ENCODE results near the gene SLC6A4. TPM values are rescaled to one million over a fixed set of nuclear protein-coding genes. Genes with fewer than 3 reads are reported as not detected.

SLC6A4 gene
- total and polyA plus RNA-seq, 4 donors = 0.05 to 0.70 TPM; not detected in 2

GRCh38 chr17:30222251-30222650 is 13.2 kb downstream of the SLC6A4 start:
- H3K27me3 ChIP-seq (ENCODE audit: control insufficient read depth in 4 of 4, insufficient read depth in 4 of 4, low read length in 3 of 4) = no peaks in the 10 kb centered on the region
- no peaks in the 10 kb centered on the region for H3K9me3 ChIP-seq (ENCODE audit: control insufficient read depth in 4 of 4, low read length in 3 of 4)
- no peaks in the 10 kb centered on the region for H3K36me3 ChIP-seq (ENCODE audit: control insufficient read depth in 4 of 4, insufficient read depth in 3 of 4, low read depth in 1 of 4, low read length in 3 of 4)
- no peak overlapping the region for H3K4me3 ChIP-seq (ENCODE audit: low read depth in 1 of 3, low read length in 3 of 3)
- no peak for DNase-seq (ENCODE audit: low spot score)
- no peak overlapping the region for H3K9ac ChIP-seq (ENCODE audit: low read depth in 1 of 2, low read length in 2 of 2)
- no peak overlapping the region for H3K27ac ChIP-seq (ENCODE audit: low read depth in 1 of 2, low read length in 2 of 2)
- peaks cover 3 to 13% (median 11%) of the 10 kb centered on the region in 4 donors for H3K4me1 ChIP-seq (ENCODE audit: control insufficient read depth in 4 of 4, insufficient read depth in 4 of 4, low read length in 3 of 4)
- 93% methylated on average over 4 of the region's 4 CpGs for WGBS
- TF ChIP-seq YY1 (IDR thresholded peaks at IDR 0.05) (no peak), HNF4A (conservative IDR thresholded peaks at IDR 0.05) (no peak), FOXA2 (IDR thresholded peaks at IDR 0.05) (no peak), NR2F2 (IDR thresholded peaks at IDR 0.05) (no peak), REST (IDR thresholded peaks at IDR 0.05) (no peak), SP1 (IDR thresholded peaks at IDR 0.05) (no peak), TAF1 (conservative IDR thresholded peaks at IDR 0.05) (no peak), FOXA1 (IDR thresholded peaks at IDR 0.05) (no peak), ZBTB33 (IDR thresholded peaks at IDR 0.05) (no peak), ATF3 (IDR thresholded peaks at IDR 0.05) (no peak), RXRA (IDR thresholded peaks at IDR 0.05) (no peak), EGR1 (IDR thresholded peaks at IDR 0.05; ENCODE audit: low read depth in 2 of 2) (no peak), GABPA (IDR thresholded peaks at IDR 0.05 in 1 of 2, conservative IDR thresholded peaks at IDR 0.05 in 1 of 2) (no peak)

GRCh38 chr17:30221346-30221745 is 14.2 kb downstream of the SLC6A4 start:
- no peak for DNase-seq (ENCODE audit: low spot score)
- Histone ChIP-seq H3K4me1 (ENCODE audit: control insufficient read depth in 4 of 4, insufficient read depth in 4 of 4, low read length in 3 of 4) (peaks cover 3 to 13% (median 11%) of the 10 kb centered on the region in 4 donors), H3K9me3 (ENCODE audit: control insufficient read depth in 4 of 4, low read length in 3 of 4) (no peaks in the 10 kb centered on the region), H3K4me3 (ENCODE audit: low read depth in 1 of 3, low read length in 3 of 3) (no peak overlapping the region), H3K27ac (ENCODE audit: low read depth in 1 of 2, low read length in 2 of 2) (no peak overlapping the region), H3K9ac (ENCODE audit: low read depth in 1 of 2, low read length in 2 of 2) (no peak overlapping the region), H3K36me3 (ENCODE audit: control insufficient read depth in 4 of 4, insufficient read depth in 3 of 4, low read depth in 1 of 4, low read length in 3 of 4) (no peaks in the 10 kb centered on the region), H3K27me3 (ENCODE audit: control insufficient read depth in 4 of 4, insufficient read depth in 4 of 4, low read length in 3 of 4) (no peaks in the 10 kb centered on the region)
- TF ChIP-seq RXRA (IDR thresholded peaks at IDR 0.05) (no peak), HNF4A (conservative IDR thresholded peaks at IDR 0.05) (no peak), FOXA1 (IDR thresholded peaks at IDR 0.05) (no peak), ZBTB33 (IDR thresholded peaks at IDR 0.05) (no peak), REST (IDR thresholded peaks at IDR 0.05) (no peak), MAX (IDR thresholded peaks at IDR 0.05) (no peak), EGR1 (IDR thresholded peaks at IDR 0.05; ENCODE audit: low read depth in 2 of 2) (no peak), CTCF (IDR thresholded peaks at IDR 0.05; ENCODE audit: low read depth, low read length, missing input control) (no peak), YY1 (IDR thresholded peaks at IDR 0.05) (no peak)
- WGBS = 92% methylated on average over 10 of the region's 10 CpGs

Measured in liver (tissue), 9 donors.